ENCODE measurements around the gene SEMA3D.
"Not testable (repeated sequence)": the region's sequence is repeated elsewhere in the genome, so short reads cannot be mapped to it uniquely, and the experiment has no call there.

Gene SEMA3D

DNA sequence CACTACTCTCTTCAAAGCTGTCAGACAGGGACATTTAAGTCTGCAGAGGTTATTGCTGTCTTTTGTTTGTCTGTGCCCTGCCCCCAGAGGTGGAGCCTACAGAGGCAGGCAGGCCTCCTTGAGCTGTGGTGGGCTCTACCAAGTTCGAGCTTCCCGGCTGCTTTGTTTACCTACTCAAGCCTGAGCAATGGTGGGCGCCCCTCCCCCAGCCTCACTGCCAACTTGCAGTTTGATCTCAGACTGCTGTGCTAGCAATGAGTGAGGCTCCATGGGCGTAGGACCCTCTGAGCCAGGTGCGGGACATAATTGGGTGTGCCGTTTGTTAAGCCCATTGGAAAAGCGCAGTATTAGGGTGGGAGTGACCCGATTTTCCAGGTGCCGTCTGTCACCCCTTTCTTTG is 193.9 kb downstream of the SEMA3D start:
- not testable (repeated sequence) for DNase-seq (ENCODE audit: low read depth)

GRCh38 chr7:84985073-84985784 is 201.6 kb downstream of the SEMA3D start:
- no peak for DNase-seq (ENCODE audit: low read depth)

- no peak for DNase-seq (ENCODE audit: low read depth)
Measured at GRCh38 chr7:84982199-84982598, 204.7 kb downstream of the SEMA3D start.

GRCh38 chr7:84981055-84981976 is 205.5 kb downstream of the SEMA3D start:
- no peak for DNase-seq (ENCODE audit: low read depth)

DNA sequence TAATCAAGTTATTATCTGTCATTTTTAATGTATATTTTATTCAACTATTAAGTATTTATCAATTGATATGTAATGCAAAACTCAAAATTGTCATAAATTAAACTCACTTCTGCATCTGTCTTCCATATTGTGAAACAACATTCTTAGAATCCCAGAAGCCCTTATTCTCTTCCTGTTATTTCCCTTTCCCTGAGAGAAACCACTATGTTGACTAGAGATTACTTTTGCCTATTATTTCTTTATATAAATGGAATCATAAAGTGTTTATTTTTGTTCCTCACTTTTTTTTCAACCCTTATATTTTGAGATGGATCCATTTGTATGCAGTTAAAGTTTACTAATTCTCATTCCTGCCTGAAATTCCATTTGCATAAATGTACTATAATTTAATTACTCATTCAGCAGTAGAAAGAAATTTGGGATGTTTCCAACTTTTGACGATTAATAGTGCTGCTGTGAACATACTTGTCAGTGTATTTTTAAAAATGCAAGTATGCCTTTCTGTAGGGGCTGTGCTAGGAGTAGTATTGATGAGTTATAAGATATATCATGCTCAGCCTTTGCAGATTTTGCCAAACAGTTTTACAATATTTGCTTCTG is 211.2 kb downstream of the SEMA3D start:
- DNase-seq (ENCODE audit: low read depth): no peak

DNA sequence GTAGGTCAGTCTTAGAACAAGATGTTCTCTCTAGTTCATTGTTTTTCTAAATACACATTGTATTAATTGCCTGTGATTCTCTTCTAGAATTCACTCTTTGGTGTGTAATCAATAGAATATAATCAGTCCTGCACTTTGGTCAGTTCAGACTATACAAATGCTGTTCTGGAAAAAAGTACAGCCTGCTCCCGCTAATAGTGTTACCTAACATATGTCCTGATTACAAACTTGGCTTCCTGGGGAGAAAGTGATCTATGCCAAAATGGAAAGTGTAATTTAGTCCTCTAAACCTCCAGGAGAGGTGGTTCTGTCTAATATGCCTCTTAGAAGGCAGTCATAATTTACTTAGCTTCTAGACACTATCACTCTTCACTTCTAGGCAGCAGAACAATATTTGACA is 215.5 kb downstream of the SEMA3D start:
- DNase-seq (ENCODE audit: low read depth): no peak

DNA sequence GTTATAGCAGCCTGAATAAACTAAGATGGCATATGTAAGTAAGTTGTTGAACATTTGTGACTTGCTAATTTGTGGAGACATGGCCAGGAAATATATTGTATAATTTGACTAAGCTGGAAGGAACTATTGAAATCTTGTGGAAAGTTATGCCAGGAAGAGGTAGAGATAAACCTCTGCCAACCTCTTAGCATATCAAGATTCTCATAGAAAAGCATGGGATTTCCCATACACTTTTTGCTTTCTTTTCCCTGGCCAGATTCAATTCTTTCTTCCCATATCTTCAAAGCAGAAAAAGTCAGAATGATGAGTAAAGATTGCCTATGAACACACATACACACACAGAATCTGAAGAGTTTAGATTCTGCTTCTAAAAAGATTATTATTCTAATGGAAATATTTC is 216.2 kb downstream of the SEMA3D start:
- DNase-seq (ENCODE audit: low read depth): no peak

- DNase-seq (ENCODE audit: low read depth): no peak
Measured at GRCh38 chr7:84953234-84953633, 233.6 kb downstream of the SEMA3D start.

DNA sequence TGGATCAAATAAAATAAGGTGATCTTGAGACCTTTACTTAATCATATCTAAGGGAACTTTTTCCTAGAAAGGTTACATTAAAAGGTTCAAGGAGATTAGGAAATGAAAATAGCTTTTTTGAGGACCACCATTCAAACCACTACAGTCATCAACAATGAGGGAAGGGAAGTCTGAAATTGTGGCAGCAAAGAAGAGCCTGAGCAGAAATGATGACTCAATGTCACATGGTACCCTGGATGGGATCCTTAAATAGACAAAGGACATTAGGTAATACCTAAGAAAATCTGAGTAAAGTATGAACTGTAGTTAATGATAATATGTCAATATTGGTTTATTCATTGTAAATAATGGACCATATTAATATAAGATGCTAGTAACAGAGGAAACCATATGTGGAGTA is 236.0 kb downstream of the SEMA3D start:
- DNase-seq (ENCODE audit: low read depth): no peak

DNA sequence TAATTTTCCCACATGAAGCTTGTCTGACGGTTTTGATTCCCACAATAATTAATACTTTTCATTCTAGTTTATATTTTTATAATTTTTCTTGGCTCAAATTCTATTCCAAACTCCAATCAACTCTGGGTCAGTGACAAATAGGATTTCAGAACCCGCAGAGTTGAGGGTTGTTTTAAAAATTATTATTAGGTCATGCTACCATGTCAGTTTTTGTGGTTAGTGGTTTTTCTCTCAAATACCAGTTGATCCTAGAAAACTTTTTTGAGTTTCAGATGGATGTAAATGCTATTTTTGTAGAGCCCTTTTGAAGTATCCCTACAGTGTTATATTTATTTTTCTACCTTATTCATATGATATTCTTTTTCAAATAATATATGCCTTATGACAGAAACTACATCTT is 237.4 kb downstream of the SEMA3D start:
- DNase-seq (ENCODE audit: low read depth): no peak

DNA sequence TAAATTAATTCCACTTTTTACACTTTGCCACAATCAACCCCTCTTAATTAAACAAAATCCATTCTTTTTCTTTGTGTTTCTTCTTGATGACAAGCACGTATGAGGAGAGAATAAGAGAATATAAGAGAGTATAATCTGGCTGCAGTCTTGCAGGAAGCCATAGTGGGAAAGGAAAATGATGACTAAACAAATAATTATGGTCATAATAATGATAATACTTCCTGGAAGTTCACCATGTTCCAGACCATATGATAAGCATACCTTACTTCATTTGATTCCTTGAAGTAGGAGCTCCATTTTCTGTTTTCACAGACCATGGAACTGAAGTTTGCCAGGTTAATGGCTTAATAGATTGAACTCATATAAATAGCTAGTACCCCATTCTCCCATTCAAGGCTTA is 237.8 kb downstream of the SEMA3D start:
- DNase-seq (ENCODE audit: low read depth): no peak

DNA sequence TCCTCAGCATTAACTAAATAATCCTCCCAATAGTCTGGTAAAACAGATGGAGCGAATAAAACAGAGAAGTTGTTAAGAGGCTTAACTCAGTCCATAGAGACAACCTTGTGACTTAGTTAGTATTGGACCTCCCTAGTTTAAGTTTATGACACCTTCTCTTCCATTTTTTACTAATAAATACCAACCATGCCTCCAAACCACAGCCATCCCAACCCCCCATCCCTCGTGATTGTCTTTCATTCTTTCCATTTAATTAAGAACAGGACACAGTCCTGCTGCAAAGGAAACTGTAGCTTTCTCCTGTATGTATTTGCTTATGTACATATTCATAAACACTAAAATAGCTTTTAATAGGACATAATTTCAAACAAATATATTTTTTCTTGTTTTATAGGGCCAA is 238.2 kb downstream of the SEMA3D start:
- no peak for DNase-seq (ENCODE audit: low read depth)

- DNase-seq (ENCODE audit: low read depth): no peak
Measured at GRCh38 chr7:84946549-84946948, 240.3 kb downstream of the SEMA3D start.

All from stimulated activated CD8-positive, alpha-beta memory T cell treated with anti-CD3 and anti-CD28 coated beads, Interleukin-4, amount 100 ng/mL, for 24 hours (primary cell).